ENCODE results near the gene RILPL1. TPM values are rescaled to one million over a fixed set of nuclear protein-coding genes. Genes with fewer than 3 reads are reported as not detected.
A peak's percentile ranks its signal among the peaks of the same experiment; 100 is the strongest.

Gene RILPL1
- total RNA-seq, 1 donor = 16.3 TPM

DNA sequence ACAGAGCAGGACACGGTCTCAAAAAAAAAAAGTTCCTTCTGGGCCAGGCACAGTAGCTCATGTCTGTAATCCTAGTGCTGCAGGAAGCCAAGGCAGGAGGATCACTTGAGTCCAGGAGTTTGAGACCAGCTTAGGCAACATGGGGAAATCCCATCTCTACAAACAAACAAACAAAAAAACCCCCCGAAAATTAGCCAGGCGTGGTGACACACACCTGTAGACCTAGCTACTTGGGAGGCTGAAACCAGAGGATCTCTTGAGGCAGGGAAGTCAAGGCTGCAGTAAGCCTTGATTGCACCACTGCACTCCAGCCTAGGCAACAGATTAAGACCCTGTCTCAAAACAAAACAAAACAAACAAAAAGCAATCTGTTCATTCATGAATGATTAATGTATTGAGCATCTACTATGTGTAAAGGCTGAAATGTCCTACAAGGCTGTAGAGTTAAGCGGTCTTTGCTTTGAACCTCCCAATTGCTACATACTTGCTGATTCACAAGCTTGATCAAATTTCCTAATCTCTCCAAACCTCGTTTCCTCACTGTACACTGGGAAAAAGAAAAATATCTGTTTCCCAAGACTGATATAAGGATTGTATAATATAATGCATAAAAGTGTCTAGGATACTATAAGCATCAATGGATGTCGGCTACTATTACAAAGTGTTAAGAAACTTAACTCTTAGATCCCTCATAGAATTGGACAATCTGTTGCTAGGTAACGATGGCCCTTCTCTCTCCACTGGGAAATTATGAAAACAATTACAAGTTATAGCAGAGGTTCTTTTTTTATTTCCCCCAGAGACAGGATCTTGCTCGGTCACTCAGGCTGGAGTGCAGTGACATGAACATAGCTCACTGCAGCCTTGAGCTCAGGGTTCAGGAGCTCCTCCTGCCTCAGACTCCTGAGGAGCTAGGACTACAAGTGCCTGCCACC lies 89.2 kb downstream of the RILPL1 start:
- Histone ChIP-seq H3K36me3 (ENCODE audit: insufficient read depth, low read length) (no peaks in the 10 kb centered on the region), H3K79me2 (ENCODE audit: insufficient read depth, low read length) (no peaks in the 10 kb centered on the region), H3K4me3 (ENCODE audit: insufficient read depth, low read length) (no peak overlapping the region), H3K4me1 (ENCODE audit: insufficient read depth, low read length) (peaks cover 21% of the 10 kb centered on the region), H3K4me2 (ENCODE audit: insufficient read depth, low read length) (peak overlapping the region; percentile 55), H2AFZ (ENCODE audit: low read length) (no peak overlapping the region), H3K27ac (ENCODE audit: low read depth, low read length) (peak overlapping the region; percentile 78), H3K9me3 (ENCODE audit: low read depth, low read length) (no peaks in the 10 kb centered on the region), H3K27me3 (ENCODE audit: insufficient read depth, low read length) (no peaks in the 10 kb centered on the region), H4K20me1 (ENCODE audit: insufficient read depth, low read length) (no peaks in the 10 kb centered on the region)
- DNase-seq (ENCODE audit: insufficient read length, low spot score, missing footprints) = peak; percentile 56
- TF ChIP-seq, protein P1, sequence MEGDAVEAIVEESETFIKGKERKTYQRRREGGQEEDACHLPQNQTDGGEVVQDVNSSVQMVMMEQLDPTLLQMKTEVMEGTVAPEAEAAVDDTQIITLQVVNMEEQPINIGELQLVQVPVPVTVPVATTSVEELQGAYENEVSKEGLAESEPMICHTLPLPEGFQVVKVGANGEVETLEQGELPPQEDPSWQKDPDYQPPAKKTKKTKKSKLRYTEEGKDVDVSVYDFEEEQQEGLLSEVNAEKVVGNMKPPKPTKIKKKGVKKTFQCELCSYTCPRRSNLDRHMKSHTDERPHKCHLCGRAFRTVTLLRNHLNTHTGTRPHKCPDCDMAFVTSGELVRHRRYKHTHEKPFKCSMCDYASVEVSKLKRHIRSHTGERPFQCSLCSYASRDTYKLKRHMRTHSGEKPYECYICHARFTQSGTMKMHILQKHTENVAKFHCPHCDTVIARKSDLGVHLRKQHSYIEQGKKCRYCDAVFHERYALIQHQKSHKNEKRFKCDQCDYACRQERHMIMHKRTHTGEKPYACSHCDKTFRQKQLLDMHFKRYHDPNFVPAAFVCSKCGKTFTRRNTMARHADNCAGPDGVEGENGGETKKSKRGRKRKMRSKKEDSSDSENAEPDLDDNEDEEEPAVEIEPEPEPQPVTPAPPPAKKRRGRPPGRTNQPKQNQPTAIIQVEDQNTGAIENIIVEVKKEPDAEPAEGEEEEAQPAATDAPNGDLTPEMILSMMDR (IDR thresholded peaks at IDR 0.05; ENCODE audit: extremely low read depth, low read depth, low read length) = no peak

DNA sequence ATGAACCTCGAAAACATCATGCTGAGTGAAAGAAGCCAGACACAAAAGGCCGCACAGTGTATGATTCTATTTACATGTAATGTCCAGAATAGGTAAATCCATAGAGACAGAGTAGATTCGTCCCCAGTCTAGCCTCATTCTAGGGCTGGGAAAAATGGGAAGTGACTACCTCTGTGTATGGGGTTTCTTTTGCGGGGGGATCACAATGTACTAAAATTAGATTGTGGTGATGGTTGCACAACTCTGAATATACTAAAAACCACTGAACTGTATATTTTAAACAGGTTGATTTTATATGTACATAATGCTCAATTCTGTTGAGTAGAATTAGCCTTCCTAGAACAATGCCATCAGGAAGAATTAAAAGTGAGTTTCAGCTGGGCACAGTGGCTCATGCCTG lies 90.7 kb downstream of the RILPL1 start:
- Histone ChIP-seq H3K4me1 (ENCODE audit: insufficient read depth, low read length) (peaks cover 21% of the 10 kb centered on the region), H3K4me3 (ENCODE audit: insufficient read depth, low read length) (no peak overlapping the region), H3K9me3 (ENCODE audit: low read depth, low read length) (no peaks in the 10 kb centered on the region), H3K36me3 (ENCODE audit: insufficient read depth, low read length) (no peaks in the 10 kb centered on the region), H3K4me2 (ENCODE audit: insufficient read depth, low read length) (no peak overlapping the region), H3K27ac (ENCODE audit: low read depth, low read length) (no peak overlapping the region), H4K20me1 (ENCODE audit: insufficient read depth, low read length) (no peaks in the 10 kb centered on the region), H3K79me2 (ENCODE audit: insufficient read depth, low read length) (no peaks in the 10 kb centered on the region), H3K27me3 (ENCODE audit: insufficient read depth, low read length) (no peaks in the 10 kb centered on the region), H2AFZ (ENCODE audit: low read length) (no peak overlapping the region)
- TF ChIP-seq, protein P1 (IDR thresholded peaks at IDR 0.05; ENCODE audit: extremely low read depth, low read depth, low read length) = no peak
- DNase-seq (ENCODE audit: insufficient read length, low spot score, missing footprints) = no peak

DNA sequence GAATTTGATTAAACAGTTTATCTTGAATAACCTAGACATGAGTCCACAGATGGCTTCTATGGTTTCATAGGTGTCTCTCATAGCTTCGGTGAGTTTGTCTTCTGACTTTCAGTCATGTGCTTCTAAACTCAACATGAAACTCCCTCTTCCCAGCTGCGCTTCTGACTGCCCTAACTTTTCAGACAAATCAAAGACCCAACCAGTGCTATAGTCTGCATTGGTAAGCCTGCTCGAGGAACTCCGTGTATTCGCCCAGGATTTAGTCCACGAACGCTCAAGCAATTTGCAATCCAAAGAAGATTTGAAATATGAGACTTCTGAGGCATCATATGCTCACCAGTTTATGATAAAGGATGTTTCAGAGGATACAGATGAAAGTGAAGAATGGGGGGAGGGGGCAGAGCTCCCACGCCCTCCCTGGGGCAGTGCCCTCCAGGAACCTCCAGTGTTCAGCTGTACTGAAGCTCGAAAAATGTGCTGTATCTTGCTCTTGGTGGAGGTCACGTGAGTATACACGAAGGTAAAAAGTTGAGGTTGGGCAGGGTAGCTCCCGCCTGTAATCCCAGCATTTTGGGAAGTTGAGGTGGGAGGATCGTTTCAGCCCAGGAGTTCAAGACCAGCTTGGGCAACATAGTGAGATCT lies 91.9 kb downstream of the RILPL1 start:
- Histone ChIP-seq H3K4me1 (ENCODE audit: insufficient read depth, low read length) (peaks cover 25% of the 10 kb centered on the region), H3K9me3 (ENCODE audit: low read depth, low read length) (no peaks in the 10 kb centered on the region), H3K4me2 (ENCODE audit: insufficient read depth, low read length) (no peak overlapping the region), H3K27me3 (ENCODE audit: insufficient read depth, low read length) (no peaks in the 10 kb centered on the region), H3K27ac (ENCODE audit: low read depth, low read length) (no peak overlapping the region), H2AFZ (ENCODE audit: low read length) (no peak overlapping the region), H3K4me3 (ENCODE audit: insufficient read depth, low read length) (no peak overlapping the region), H4K20me1 (ENCODE audit: insufficient read depth, low read length) (no peaks in the 10 kb centered on the region), H3K36me3 (ENCODE audit: insufficient read depth, low read length) (no peaks in the 10 kb centered on the region), H3K79me2 (ENCODE audit: insufficient read depth, low read length) (no peaks in the 10 kb centered on the region)
- peak; percentile 31 for DNase-seq (ENCODE audit: insufficient read length, low spot score, missing footprints)
- TF ChIP-seq, protein P1 (IDR thresholded peaks at IDR 0.05; ENCODE audit: extremely low read depth, low read depth, low read length) = no peak
